Upper lobe of left lung (tissue), 4 donors: ENCODE measurements around the gene PTCH1.

Experiments used
- CTCF ChIP-seq, 6 experiments: fragments of 450-650 bp in 4 of 6; fragments of 200-600 bp in 2 of 6; sonication (generic) in 2 of 6; IDR thresholded peaks; one replicate each; pipeline ENCODE4 v1.5.1; 2016 to 2019; ENCODE audit warnings: antibody characterized with exemption in 6 of 6
- EP300 ChIP-seq, 4 donors: sonication (generic); formaldehyde crosslinking; IDR thresholded peaks; one replicate each; pipeline ENCODE4 v1.5.1; 2017; ENCODE audit warnings: antibody characterized with exemption in 4 of 4, control low read depth in 2 of 4
- POLR2A ChIP-seq, 4 donors: fragments of 450-650 bp; IDR thresholded peaks; one replicate each; pipeline ENCODE4 v1.5.1; 2016 to 2017; ENCODE audit warnings: antibody characterized with exemption in 4 of 4, mild to moderate bottlenecking in 2 of 4
- POLR2AphosphoS5 ChIP-seq, 2 donors: sonication (generic); formaldehyde crosslinking; IDR thresholded peaks; one replicate each; pipeline ENCODE4 v1.5.1; 2017; ENCODE audit warnings: antibody characterized with exemption in 2 of 2

DNA sequence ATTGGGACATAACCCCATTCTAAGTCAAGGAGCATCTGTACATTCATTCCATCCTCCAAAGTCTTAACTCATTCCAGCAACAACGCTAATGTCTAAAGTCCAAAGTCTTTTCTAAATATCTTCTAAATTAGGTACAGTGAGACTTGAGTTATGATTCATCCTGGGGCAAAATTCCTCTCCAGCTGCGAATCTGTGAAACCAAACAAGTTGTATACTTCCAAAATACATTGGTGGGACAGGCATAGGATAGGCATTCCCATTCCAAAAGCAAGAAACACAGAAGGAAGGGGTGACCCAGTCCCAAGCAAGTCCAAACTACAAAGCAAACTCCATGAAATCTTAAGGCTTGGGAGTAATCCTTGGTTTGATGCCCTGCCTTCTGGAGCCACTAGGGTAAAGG is 101.6 kb downstream of the PTCH1 start:
- TF ChIP-seq CTCF (IDR thresholded peaks at IDR 0.05) (no peak), POLR2A (IDR thresholded peaks at IDR 0.05) (no peak), POLR2AphosphoS5 (IDR thresholded peaks at IDR 0.05) (no peak), EP300 (IDR thresholded peaks at IDR 0.05) (no peak)
